ENCODE results near the gene IGFN1.

GRCh38 chr1:201266774-201267173, 76.2 kb downstream of the IGFN1 start:
- no peak for TF ChIP-seq CTCF (IDR thresholded peaks at IDR 0.05; ENCODE audit: poor library complexity, severe bottlenecking)
- no peak for TF ChIP-seq EZH2 (IDR thresholded peaks at IDR 0.05; ENCODE audit: borderline replicate concordance, insufficient read depth, low read length, poor library complexity, severe bottlenecking)
- no peak for TF ChIP-seq MXI1 (conservative IDR thresholded peaks at IDR 0.05; ENCODE audit: poor library complexity, severe bottlenecking)
- TF ChIP-seq EP300 (conservative IDR thresholded peaks at IDR 0.05; ENCODE audit: poor library complexity, severe bottlenecking), result no peak
